ENCODE measurements around the gene TBC1D8. TPM values are rescaled to one million over a fixed set of nuclear protein-coding genes. Genes with fewer than 3 reads are reported as not detected.

Gene TBC1D8
- total and polyA plus RNA-seq, 4 donors: 10.4 to 38.6 (median 13.4) TPM

DNA sequence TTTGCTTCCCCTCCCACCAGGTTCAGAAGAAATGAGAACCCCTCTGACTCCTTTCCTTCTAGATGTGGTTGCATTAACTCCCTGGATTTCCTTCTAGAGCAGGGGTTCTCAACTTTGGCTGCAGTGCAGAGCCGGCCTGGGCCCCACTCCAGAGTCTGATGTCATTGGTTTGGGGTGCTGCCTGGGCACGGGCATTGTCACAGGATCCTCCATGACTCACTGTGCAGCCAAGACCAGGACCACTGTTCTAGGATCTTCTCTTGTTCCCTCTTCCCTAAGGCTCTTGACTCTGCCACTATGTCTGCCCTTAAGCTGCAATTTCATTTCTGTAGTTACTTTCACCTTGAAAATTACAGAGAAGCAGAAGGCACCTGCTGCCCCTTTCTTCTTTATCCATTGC is 31.8 kb downstream of the TBC1D8 start:
- Histone ChIP-seq H3K36me3 (ENCODE audit: control insufficient read depth in 4 of 4, insufficient read depth in 3 of 4, low read depth in 1 of 4, low read length in 3 of 4) (no peaks in the 10 kb centered on the region), H3K9me3 (ENCODE audit: control insufficient read depth in 4 of 4, low read length in 3 of 4) (no peaks in the 10 kb centered on the region), H3K4me1 (ENCODE audit: control insufficient read depth in 4 of 4, insufficient read depth in 4 of 4, low read length in 3 of 4) (peaks cover 40 to 73% (median 60%) of the 10 kb centered on the region in 4 donors), H3K9ac (ENCODE audit: low read depth in 1 of 2, low read length in 2 of 2) (peak overlapping the region in 1 of 2 donors; percentile 41), H3K27me3 (ENCODE audit: control insufficient read depth in 4 of 4, insufficient read depth in 4 of 4, low read length in 3 of 4) (no peaks in the 10 kb centered on the region), H3K27ac (ENCODE audit: low read depth in 1 of 2, low read length in 2 of 2) (peak overlapping the region; percentile 89 to 93), H3K4me3 (ENCODE audit: low read depth in 1 of 3, low read length in 3 of 3) (no peak overlapping the region)
- DNase-seq (ENCODE audit: low spot score): no peak
- WGBS: 37% methylated on average over 2 of the region's 2 CpGs
- no peak for TF ChIP-seq YY1 (IDR thresholded peaks at IDR 0.05)
- peak in 1 of 2 donors; percentile 57 for TF ChIP-seq JUND (IDR thresholded peaks at IDR 0.05)
- TF ChIP-seq HNF4A (conservative IDR thresholded peaks at IDR 0.05): no peak
- TF ChIP-seq NR2F2 (IDR thresholded peaks at IDR 0.05): no peak
- TF ChIP-seq, protein P1, sequence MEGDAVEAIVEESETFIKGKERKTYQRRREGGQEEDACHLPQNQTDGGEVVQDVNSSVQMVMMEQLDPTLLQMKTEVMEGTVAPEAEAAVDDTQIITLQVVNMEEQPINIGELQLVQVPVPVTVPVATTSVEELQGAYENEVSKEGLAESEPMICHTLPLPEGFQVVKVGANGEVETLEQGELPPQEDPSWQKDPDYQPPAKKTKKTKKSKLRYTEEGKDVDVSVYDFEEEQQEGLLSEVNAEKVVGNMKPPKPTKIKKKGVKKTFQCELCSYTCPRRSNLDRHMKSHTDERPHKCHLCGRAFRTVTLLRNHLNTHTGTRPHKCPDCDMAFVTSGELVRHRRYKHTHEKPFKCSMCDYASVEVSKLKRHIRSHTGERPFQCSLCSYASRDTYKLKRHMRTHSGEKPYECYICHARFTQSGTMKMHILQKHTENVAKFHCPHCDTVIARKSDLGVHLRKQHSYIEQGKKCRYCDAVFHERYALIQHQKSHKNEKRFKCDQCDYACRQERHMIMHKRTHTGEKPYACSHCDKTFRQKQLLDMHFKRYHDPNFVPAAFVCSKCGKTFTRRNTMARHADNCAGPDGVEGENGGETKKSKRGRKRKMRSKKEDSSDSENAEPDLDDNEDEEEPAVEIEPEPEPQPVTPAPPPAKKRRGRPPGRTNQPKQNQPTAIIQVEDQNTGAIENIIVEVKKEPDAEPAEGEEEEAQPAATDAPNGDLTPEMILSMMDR (IDR thresholded peaks at IDR 0.05; ENCODE audit: low read depth, low read length, missing input control): no peak
- TF ChIP-seq, protein P2, sequence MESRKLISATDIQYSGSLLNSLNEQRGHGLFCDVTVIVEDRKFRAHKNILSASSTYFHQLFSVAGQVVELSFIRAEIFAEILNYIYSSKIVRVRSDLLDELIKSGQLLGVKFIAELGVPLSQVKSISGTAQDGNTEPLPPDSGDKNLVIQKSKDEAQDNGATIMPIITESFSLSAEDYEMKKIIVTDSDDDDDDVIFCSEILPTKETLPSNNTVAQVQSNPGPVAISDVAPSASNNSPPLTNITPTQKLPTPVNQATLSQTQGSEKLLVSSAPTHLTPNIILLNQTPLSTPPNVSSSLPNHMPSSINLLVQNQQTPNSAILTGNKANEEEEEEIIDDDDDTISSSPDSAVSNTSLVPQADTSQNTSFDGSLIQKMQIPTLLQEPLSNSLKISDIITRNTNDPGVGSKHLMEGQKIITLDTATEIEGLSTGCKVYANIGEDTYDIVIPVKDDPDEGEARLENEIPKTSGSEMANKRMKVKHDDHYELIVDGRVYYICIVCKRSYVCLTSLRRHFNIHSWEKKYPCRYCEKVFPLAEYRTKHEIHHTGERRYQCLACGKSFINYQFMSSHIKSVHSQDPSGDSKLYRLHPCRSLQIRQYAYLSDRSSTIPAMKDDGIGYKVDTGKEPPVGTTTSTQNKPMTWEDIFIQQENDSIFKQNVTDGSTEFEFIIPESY (IDR thresholded peaks at IDR 0.05): no peak
- TF ChIP-seq, protein P3, sequence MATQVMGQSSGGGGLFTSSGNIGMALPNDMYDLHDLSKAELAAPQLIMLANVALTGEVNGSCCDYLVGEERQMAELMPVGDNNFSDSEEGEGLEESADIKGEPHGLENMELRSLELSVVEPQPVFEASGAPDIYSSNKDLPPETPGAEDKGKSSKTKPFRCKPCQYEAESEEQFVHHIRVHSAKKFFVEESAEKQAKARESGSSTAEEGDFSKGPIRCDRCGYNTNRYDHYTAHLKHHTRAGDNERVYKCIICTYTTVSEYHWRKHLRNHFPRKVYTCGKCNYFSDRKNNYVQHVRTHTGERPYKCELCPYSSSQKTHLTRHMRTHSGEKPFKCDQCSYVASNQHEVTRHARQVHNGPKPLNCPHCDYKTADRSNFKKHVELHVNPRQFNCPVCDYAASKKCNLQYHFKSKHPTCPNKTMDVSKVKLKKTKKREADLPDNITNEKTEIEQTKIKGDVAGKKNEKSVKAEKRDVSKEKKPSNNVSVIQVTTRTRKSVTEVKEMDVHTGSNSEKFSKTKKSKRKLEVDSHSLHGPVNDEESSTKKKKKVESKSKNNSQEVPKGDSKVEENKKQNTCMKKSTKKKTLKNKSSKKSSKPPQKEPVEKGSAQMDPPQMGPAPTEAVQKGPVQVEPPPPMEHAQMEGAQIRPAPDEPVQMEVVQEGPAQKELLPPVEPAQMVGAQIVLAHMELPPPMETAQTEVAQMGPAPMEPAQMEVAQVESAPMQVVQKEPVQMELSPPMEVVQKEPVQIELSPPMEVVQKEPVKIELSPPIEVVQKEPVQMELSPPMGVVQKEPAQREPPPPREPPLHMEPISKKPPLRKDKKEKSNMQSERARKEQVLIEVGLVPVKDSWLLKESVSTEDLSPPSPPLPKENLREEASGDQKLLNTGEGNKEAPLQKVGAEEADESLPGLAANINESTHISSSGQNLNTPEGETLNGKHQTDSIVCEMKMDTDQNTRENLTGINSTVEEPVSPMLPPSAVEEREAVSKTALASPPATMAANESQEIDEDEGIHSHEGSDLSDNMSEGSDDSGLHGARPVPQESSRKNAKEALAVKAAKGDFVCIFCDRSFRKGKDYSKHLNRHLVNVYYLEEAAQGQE (IDR thresholded peaks at IDR 0.05): no peak
- TF ChIP-seq HNF4G (IDR thresholded peaks at IDR 0.05): no peak

DNA sequence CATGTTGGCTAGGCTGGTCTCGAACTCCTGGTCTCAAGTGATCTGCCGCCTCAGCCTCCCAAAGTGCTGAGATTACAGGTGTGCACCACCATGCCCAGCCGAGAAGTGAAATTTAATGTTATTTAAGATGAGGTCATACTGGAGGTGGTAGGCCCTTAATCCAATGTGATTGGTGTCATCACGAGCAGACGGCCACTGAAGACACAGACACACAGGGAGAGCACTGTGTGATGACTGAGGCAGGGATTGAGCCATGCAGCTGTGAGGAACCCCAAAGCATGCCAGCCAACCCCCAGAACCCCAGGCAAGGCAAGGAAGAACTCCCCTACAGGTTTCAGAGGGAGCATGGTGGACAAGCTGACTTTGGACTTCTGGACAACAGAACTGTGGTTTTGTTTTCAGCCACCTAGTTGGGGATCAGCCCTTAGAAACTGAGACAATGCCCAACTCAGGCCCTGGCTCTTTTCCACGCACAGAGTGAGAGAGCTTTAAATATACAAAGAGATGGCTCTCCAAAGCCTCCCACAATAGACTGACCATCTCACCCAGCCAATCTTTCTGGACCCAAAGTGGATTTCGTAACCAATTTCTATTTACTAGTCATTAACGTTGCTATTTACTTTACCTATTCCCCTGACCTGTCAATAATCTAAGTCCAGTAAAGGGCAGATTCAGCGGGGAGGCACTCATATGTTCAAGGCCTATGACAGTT is 34.2 kb downstream of the TBC1D8 start:
- Histone ChIP-seq H3K27me3 (ENCODE audit: control insufficient read depth in 4 of 4, insufficient read depth in 4 of 4, low read length in 3 of 4) (no peaks in the 10 kb centered on the region), H3K27ac (ENCODE audit: low read depth in 1 of 2, low read length in 2 of 2) (peak overlapping the region; percentile 83 to 89), H3K9ac (ENCODE audit: low read depth in 1 of 2, low read length in 2 of 2) (no peak overlapping the region), H3K4me3 (ENCODE audit: low read depth in 1 of 3, low read length in 3 of 3) (no peak overlapping the region), H3K9me3 (ENCODE audit: control insufficient read depth in 4 of 4, low read length in 3 of 4) (no peaks in the 10 kb centered on the region), H3K36me3 (ENCODE audit: control insufficient read depth in 4 of 4, insufficient read depth in 3 of 4, low read depth in 1 of 4, low read length in 3 of 4) (no peaks in the 10 kb centered on the region), H3K4me1 (ENCODE audit: control insufficient read depth in 4 of 4, insufficient read depth in 4 of 4, low read length in 3 of 4) (peaks cover 41 to 84% (median 72%) of the 10 kb centered on the region in 4 donors)
- WGBS: 64% methylated on average over 9 of the region's 9 CpGs
- DNase-seq (ENCODE audit: low spot score): no peak
- TF ChIP-seq, protein P2 (IDR thresholded peaks at IDR 0.05): peak; percentile 90
- TF ChIP-seq RAD21 (IDR thresholded peaks at IDR 0.05) (peak; percentile 44 to 55), HNF4A (conservative IDR thresholded peaks at IDR 0.05) (peak; percentile 87 to 90), JUND (IDR thresholded peaks at IDR 0.05) (peak; percentile 65 to 83), NR2F2 (IDR thresholded peaks at IDR 0.05) (peak; percentile 88), TAF1 (conservative IDR thresholded peaks at IDR 0.05) (peak; percentile 55), EGR1 (IDR thresholded peaks at IDR 0.05; ENCODE audit: low read depth in 2 of 2) (peak; percentile 57 to 79), FOXA1 (IDR thresholded peaks at IDR 0.05) (peak; percentile 99), HNF4G (IDR thresholded peaks at IDR 0.05) (peak; percentile 74), GABPA (IDR thresholded peaks at IDR 0.05 in 1 of 2, conservative IDR thresholded peaks at IDR 0.05 in 1 of 2) (peak in 1 of 2 donors; percentile 40), FOXA2 (IDR thresholded peaks at IDR 0.05) (peak; percentile 99)
- TF ChIP-seq, protein P1 (IDR thresholded peaks at IDR 0.05; ENCODE audit: low read depth, low read length, missing input control): no peak
- TF ChIP-seq, protein P4, sequence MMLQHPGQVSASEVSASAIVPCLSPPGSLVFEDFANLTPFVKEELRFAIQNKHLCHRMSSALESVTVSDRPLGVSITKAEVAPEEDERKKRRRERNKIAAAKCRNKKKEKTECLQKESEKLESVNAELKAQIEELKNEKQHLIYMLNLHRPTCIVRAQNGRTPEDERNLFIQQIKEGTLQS (IDR thresholded peaks at IDR 0.05): peak; percentile 77
- TF ChIP-seq, protein P5, sequence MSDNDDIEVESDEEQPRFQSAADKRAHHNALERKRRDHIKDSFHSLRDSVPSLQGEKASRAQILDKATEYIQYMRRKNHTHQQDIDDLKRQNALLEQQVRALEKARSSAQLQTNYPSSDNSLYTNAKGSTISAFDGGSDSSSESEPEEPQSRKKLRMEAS (IDR thresholded peaks at IDR 0.05): peak; percentile 87
